CMK (cell line): ENCODE results near the gene MRPS11.
"Not testable (repeated sequence)": the region's sequence is repeated elsewhere in the genome, so short reads cannot be mapped to it uniquely, and the experiment has no call there.

Source experiments
- DNase-seq: peaks from one replicate; pipeline ENCODE4 v3.0.0-alpha.2; 2010; ENCODE audit warnings: low read depth

Gene MRPS11

DNA sequence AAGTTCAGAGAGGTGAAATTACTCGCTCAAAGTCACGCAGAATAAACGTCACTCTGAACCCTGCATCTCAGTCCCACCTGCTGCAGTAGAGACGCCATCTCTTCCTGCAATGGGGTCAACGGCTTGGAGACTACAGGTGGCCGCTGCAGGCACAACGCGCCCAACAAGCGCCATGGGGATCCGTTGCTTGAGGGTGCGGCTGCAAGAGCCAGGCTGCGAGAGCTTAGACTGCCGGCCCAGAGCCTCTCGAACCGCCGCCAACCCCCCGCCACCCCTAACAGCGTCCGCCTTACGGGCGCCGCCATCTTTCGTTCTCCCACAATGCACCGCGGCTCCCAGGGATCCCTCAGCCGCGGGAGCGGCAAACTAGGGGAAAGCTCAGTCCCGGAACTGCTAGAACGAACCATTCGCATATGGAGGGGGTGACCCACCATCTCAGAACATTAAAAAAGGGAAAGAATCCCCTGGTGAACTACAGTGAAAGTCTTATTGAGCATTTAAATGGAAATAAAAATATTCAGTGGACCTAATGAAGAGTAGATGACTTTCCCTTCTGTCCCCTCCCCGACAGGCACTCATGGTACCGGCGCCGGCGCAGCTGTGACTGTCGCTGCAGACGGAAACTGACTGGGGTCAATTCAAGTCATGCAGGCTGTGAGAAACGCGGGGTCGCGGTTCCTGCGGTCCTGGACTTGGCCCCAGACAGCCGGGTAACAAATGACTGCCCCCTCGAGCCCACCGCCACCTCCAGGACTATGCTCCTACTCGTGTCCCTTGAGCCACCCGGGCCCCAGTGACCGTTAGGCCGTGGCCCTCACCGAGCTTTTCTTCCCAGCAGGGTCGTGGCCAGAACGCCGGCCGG is at the start of gene MRPS11, which contains the start of gene MRPL46:
Gene MRPS11 (plus strand): TSS at position 636 of the 862 bp plus-strand sequence. CDS start 10 bp downstream, at position 646.
Gene MRPL46 (minus strand): TSS at position 316 of the 862 bp plus-strand sequence. CDS start 11 bp downstream, at position 305.
- DNase-seq: peak; percentile 75

DNA sequence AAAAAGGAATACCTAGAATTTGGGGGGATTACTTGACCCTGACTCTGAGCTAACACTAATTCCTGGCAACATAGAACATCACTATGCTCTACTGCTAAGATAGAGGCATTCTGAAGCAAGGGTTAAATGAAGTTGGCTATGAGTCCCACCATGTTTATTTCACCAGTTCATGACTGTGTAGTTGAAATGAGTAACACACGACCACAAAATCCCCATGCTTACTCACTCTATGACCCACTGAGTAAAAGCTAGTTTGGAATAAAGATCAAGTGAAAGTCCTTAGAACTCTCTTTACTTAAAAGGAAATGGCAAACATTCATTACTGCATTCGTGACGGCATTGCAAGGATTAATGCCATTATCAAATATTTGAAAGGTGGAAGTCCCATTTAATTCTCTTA is 47.7 kb upstream of the MRPS11 start:
- DNase-seq: no peak

DNA sequence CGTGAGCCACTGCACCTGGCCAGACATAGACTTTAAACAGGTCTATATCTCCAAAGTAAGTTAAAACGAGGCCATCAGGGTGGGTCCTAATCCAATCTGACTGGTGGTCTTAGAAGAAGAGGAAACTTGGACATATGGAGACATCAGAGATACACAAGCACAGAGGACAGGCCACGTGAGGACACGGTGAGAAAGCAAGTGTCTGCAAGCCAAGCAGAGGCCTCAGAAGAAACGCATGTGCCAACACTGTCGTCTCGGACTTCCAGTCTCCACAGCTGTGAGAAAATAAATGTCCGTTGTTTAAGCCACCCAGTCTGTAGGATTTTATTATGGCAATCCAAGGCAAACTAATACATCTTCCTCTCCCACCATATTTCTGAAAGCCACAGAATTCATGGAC is 44.2 kb upstream of the MRPS11 start:
- DNase-seq: no peak

DNA sequence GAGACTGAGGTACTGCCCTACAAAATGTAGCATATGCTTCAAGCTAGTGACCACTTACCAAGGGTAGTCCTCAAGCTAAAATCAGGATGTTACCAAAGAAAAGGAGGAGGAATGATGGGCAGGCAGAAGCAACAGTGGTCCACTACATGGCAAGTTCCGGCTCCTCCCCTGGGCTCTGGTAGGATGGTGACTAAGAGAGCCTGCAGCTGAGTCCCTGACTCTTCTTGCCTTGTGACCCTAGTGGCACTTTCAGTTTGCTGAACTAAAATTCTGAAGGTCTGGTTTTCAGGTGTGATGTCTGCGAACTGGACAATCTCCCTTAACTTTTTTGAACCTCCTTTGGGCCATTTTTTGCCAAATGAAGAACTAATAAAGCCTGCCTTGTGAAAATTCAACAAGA is 41.2 kb upstream of the MRPS11 start:
- no peak for DNase-seq

DNA sequence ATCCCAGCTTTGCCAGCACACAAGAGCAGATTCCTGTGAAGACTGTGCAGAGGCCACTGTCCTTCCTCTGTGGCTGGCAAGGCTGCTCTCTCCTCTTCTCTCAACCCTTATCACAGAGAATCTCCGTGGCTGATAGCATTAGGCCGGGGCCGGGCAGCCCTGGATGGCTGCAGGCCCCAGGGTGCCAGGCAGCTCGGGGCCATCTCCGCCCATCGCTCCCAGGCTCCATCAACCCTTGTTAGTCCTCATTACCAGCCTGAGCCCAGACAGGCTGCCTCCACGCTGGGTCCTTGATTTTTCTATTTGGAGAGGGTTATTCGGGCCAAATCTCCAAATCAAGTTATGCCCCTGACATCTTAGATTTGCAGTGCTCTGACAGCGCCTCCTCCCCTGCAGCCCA is 39.5 kb upstream of the MRPS11 start:
- DNase-seq: no peak

DNA sequence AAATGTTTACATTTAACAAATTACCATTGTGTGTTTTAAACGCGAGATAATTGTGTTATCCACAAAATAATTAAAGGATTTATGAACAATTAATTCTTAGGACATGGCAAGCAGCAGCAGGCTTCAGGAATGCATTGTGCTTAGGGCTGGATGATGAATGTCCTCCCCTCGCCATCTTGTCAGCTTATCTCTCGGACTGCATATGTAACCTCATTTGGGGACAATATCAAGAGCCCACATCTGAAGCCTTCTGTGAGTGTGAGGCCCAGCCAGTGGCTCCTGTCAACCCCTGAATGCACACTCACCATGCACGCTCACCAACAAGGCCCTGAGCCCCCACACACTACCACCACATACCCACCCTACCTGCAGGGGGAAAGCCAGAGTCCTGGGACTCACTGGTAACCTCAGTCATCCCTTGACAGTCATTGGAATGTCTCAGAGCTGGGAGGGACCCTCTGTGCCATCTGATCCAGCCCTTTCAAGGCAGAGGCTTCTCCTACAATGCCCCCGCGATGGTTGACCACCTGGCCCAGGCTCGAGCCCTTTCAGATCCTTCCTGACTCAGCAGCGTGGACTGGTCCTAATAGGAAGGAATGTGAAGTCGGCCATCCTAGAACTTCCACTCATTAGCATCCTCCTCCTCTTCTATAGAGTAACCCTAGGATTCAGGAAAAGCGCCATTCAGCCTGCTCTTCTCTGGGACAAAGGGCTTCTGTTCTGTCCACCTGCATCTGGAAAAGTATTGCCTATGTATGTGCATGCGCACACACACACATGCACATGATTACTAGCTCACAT is 38.5 kb upstream of the MRPS11 start:
- DNase-seq: no peak

DNA sequence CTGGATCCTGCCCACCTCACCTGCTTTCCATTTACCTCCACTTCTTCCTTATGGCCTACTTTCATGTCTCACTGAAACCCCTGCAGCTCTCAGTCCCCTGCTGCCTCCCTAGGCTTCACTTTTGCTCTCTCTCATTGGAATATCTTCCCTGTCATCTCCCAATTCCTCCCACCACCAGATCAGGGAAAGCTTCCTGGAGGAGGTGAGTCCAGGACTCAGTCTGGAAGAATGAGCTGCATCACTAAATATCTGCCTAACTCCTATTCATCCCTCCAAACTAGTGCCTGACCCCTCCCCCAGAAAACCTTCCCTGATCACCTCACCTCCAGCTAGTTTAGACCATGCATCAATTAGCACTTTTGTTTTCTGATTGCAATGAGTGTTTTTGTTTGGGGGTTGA is 37.5 kb upstream of the MRPS11 start:
- DNase-seq: no peak

DNA sequence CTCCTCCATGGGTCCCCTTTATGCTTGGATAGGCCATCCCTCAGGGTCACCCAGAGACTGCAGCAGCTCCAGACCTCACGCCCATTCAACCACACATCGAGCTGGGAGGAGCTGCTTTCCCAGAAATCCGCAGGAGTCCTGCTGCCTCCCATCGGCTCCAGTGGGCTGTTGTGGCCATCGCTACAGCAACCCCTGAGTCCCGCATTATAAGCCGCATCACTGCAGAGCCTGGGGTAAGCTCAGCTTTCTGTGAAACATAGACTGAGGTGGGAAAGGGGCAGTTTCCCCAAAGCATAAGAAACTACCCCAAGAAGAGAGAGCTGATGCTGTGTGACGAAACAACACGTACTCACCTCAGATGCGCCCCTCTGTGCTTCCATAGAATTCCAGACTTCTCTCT is 36.1 kb upstream of the MRPS11 start:
- no peak for DNase-seq

DNA sequence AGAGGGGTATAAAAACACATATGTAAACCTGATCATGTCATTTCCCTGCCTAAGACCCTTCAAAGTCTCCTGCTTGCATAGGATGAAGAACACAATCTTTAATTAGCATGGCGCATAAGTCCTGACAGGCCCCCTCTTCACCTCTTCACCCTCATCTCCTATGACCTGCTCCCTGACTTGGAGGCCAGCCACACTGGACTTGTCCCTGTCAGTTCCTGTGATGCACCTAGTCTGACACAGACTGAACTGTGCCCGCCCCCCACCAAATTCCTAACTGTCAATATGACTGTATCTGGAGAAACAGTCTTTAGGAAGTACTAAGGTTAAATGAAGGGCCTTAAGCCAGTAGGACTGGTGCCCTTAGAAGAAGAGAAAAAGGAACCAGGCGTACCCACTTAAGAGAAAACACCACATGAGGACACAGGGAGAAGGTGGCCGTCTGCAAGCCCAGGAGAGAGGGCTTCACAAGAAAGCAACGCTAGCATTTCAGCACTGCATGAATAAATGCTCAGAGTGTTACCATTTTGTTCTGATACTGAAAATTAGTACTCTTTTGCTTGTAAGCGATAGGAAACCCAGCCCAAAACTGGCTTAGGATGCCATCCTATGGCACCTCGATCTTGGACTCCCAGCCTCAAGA is 34.3 kb upstream of the MRPS11 start:
- DNase-seq: no peak

DNA sequence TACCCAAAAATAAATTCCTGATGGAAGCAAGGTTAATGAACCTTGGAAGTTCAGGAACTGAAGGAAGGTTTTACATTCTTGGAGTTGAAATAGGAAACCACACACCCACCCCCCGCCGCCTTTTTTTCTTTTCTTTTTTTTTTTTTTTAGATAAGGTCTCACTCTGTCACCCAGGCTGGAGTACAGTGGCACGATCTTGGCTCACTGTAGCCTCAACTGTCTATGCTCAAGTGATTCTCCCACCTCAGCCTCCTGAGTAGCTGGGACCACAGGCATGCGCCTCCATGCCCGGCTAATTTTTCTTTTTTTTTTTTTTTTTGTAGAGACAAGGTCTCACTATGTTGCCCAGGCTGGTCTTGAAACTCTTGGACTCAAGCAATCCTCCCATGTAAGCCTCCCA is 33.4 kb upstream of the MRPS11 start:
- not testable (repeated sequence) for DNase-seq

DNA sequence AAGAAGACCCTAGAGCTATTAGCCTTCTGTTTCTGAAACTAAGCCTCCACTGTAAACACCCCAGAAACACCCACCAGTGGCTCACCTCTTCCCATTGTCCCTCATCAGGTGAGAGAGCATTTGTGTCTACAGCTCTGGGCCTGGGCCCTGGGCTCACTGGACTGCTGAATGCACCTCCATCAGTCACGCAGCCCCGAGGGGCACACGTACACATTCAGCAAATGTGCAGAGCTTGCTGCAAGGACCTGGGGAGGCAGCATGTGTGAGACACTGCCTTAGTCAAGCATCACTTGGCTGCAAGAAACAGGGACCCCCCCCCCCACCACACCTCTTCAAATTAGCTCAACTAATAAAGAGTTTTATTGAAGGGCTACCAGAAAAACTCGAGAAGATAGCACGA is 29.3 kb upstream of the MRPS11 start:
- no peak for DNase-seq

DNA sequence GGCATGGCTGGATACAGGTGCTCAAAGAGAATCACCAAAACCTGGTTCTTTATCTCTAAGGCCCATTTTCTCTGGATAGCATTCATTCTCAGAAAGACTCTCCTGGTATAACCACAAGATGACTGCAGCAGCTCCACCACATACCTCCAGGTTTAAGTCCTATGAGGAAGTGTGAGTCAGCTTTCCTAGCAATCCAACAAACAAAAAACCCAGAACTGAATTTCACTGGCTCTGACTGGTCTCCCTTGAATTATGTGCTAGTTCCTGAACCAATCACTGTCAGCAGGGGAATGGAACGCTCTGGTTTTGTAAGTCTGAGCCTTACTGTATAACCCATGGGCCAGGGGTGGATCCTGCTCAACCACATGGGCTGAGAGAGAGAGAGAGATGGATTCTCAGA is 27.5 kb upstream of the MRPS11 start:
- no peak for DNase-seq

DNA sequence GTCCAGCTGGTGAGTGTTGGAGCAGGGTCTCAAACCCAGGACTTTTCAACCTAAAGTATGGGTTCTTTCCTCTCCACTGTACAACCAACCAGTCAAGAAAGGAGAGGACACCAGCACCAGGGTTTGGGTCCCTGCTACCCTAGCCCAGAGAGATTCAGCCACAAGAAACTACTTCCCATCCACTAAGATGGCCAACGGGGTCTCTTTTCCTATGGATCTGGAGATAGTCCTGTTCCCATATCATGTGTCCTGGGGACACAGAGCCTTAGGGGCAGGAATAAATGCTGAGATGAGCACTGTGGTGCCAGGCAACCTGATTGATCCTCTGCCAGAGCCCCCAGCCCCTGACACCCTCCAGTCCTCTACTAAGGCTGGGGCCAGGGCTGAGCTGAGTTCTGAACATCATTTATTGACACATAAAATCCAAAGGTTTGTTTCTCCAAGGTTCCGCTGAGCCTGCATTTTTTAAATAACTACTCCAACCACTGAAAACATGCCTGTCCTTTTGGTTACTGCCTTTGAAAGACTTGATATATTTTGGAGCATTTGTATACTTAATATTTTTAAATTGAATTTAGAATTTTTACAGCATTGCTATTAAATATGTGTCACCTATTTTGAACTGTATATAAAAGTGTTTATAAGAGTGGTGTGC is 26.3 kb upstream of the MRPS11 start:
- DNase-seq: no peak

DNA sequence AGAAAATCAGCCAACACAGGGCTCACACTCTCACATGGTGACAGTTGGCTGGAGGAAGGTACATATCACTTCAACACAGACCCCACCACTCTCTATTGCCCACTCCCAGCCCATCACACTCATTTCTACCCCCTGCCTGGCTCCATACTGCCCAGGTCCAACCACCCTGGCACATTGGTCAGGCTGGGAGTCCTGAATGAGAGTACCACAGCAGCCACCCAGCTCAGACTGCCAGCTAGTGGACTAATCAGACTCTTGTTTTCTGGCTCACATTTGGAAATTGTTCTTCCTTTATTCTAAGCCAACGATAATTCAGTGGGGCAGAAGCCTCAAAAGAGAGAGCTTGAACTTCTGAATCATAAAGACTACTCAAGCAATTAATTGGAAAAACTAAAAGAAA is 20.3 kb upstream of the MRPS11 start:
- no peak for DNase-seq

DNA sequence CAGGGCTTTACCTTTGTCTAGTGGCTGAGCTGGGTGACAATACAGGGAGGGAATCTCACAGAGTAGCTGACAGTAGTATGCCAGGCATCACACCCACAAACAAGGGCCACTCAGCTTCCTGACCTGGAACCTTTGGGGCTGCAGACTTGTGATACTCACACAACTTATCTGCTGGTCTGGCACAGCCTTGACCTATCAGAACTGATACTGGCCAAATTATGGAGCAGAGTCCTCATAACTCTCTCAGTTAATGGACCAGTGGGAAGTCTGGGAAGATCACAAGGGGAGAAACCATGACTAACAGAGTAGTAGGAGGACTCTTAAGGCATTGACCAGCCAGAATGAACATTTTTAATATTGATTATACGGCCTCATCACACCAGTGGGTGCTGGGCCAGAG is 19.8 kb upstream of the MRPS11 start:
- no peak for DNase-seq

DNA sequence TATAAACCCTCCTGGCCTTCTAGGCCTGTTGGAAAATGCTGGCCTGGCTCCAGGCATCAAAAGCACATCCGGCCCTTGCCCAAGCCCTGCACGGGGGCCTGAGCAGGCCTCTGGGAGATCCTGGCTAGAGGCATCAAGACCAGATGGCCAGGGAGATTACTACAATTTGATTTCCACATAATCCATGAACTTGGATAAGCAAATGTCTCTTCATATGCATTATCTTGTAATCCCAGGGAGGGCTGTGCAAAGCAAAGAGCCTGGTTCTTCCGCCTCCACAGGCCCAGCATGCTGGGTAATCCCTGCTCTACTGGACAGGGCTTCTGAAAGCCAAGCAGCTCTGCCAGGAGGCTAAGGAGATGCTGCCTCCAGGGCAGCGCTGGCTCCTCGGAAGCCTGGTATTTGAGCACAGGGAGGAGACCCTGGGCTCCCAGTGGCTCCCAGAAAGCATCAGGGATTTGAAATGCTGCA is 18.5 kb upstream of the MRPS11 start:
- DNase-seq: no peak

DNA sequence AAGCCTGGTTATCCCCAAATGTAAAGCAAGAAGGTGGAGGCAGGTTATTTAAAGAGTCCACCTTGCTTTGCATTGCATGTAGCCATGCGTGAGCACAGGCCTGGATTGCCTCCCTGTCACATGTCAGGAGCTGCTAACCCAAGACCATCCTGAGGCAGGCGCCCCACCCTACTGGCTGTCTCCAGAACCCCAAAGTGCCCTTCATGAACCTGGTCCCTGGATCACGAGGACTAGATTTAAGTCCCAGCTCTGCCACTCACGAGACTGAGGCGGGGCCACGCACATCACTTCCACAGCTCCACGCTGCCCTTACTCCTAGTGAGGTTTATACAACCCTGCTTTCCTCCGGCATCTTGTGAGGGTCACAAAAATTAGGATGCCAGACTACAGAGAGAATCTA is 17.9 kb upstream of the MRPS11 start:
- no peak for DNase-seq

DNA sequence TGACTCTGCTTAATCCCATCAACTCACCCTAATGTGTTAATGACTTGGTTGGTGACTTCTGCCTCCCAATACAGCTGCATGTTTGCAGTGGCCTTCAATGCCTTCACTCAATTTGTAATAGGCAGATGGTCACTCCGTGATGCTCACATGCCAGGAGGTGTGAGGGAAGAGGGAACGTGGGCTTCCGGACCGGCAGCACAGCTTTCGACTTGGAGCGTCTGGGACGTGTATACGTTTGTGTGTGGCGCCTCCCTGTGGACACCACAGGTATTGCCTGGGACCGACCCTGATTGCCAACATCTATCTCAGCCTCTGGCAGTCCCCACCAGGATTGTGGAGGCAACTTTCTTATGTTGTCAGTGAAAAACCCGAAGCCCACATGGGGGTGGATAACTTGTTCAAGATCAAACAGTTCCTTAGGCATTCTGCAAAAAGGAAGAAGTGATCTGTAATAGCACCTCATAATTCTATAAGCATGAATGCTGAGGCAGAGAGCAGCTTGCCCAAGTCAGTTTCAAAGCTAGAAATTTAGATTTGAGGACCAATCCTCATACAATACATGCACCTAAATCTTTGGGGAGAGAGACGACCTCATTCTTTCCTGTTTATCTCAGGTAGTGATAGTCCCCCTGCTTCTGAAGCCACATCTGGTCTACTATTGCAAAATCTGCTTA is 17.2 kb upstream of the MRPS11 start:
- peak; percentile 56 for DNase-seq

DNA sequence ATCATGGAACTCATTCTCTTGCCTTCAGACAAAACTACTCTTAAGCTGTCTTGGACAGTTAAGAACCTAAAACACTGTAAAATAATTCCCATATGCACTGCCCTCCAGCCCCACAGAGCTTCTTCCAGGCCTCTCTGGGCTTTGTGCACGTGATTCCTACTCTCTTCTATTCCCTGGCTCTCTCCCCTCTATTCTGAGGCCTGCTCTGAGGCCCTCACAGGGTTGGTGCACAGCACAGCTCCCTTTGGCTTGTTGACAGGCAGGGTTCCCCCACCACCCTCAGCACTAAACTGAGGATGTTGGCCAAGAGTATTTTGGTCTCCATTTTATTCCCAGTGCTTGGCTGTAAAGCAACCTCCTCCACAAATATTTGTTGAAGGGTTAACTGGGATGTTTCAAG is 13.9 kb upstream of the MRPS11 start:
- no peak for DNase-seq

DNA sequence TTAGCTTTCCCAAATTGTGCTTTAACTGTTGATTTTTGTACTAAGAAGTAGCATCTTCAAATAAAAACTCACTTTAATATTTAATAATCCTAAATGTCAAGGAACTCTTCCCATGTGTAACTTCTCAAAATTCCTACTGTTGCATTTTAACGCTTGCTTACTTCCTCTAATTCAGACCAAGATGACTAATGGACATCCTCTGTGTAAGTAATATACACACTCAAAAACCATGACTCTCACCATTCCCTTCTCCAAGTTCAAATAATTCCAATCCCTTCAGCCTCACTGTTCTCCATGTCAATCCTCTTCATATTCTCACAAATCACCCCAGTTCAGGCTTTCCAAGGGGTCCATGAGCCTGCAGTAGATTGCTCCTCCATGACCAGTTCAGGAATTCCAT is 13.3 kb upstream of the MRPS11 start:
- no peak for DNase-seq
